Right hindlimb (tissue), 1 donor: ENCODE data around the gene SUSD2.
"Not testable (repeated sequence)": the region's sequence is repeated elsewhere in the genome, so short reads cannot be mapped to it uniquely, and the experiment has no call there.

Experiments
- DNase-seq: peaks from one replicate; pipeline ENCODE4 v3.0.0-alpha.2; 2018

SUSD2 gene, protein sequence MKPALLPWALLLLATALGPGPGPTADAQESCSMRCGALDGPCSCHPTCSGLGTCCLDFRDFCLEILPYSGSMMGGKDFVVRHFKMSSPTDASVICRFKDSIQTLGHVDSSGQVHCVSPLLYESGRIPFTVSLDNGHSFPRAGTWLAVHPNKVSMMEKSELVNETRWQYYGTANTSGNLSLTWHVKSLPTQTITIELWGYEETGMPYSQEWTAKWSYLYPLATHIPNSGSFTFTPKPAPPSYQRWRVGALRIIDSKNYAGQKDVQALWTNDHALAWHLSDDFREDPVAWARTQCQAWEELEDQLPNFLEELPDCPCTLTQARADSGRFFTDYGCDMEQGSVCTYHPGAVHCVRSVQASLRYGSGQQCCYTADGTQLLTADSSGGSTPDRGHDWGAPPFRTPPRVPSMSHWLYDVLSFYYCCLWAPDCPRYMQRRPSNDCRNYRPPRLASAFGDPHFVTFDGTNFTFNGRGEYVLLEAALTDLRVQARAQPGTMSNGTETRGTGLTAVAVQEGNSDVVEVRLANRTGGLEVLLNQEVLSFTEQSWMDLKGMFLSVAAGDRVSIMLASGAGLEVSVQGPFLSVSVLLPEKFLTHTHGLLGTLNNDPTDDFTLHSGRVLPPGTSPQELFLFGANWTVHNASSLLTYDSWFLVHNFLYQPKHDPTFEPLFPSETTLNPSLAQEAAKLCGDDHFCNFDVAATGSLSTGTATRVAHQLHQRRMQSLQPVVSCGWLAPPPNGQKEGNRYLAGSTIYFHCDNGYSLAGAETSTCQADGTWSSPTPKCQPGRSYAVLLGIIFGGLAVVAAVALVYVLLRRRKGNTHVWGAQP

DNA sequence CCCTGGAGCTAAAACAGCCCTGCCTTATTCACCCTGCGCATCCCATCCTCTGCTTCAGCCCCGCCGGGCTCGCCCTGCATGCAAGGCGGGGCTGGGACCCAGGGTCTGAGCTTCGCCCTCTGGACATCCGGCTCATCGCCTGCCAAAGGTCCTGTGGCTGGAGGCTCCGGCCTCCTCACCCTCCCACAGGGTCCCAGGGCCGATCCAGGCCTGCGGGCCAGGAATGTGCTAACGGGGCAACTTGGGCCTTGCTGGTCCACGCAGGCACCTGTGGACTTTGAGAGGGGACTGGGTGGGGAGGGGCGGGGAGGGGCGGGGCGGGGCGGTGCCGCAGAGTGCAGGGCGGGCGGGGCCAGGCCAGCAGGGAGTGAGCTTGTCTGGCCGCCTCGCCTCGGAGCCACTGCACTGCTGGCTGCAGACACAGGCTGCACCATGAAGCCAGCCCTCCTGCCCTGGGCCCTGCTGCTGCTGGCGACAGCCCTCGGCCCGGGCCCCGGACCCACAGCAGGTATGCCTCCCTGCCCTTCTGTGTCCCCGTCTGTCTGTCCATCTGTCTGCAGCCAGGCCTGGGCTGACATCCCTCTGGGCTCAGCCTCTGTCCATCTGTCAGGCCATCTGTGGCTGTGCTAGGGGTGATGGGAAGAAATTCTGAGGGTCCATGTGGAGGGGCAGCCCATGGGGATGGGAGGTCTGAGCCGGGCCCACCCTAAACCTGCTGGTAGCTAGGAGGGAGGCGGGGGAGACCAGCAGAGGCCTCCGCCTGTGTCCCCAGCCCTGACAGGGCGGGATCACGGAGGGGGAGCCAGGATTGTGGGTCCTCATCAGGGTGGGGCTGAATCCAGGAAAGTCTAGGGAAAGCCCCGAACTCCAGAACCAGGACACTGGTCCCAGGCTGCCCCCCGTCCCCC is at the start of gene SUSD2:
Gene SUSD2 (plus strand): TSS at position 400 of the 908 bp plus-strand sequence. CDS start 33 bp downstream, at position 433.
- DNase-seq: no peak

DNA sequence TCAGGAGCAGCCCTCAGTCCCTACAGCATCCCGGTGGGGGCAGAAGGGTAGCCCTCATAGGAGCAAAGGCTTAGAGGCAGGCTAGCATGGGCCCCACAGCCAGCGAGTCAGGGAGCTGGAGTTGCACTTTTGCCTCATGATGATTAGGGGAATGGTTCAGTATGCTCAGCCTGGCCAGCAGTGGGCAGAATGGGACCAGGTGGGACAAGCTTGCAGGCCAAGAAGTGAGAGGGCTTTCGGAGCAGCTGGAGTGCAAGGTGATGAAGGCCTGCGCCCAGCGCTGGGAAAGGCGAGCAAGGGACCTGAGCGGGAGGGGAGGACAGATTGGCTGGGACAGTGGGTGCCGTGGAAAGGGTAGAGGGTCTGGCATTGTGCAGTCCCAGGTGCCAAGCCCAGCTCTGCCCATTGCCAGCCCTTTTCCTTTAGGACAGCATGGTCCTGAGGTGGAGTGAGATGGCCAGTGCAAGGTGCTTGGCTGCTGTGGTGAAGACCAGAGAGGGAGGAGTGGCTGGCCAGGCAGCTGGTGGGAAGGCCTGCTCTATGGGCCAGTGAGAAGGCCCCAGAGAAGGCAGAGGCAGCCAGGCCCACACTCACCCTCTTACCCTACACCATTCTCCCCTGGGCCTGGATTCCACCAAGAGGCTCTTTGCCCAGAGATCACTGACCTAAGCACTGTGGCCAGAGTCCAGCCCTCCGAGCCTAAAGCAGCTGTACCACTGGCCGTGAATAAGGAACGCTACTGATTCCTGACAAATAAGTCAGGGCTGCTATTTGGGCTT is 47.9 kb upstream of the SUSD2 start:
- DNase-seq: no peak

DNA sequence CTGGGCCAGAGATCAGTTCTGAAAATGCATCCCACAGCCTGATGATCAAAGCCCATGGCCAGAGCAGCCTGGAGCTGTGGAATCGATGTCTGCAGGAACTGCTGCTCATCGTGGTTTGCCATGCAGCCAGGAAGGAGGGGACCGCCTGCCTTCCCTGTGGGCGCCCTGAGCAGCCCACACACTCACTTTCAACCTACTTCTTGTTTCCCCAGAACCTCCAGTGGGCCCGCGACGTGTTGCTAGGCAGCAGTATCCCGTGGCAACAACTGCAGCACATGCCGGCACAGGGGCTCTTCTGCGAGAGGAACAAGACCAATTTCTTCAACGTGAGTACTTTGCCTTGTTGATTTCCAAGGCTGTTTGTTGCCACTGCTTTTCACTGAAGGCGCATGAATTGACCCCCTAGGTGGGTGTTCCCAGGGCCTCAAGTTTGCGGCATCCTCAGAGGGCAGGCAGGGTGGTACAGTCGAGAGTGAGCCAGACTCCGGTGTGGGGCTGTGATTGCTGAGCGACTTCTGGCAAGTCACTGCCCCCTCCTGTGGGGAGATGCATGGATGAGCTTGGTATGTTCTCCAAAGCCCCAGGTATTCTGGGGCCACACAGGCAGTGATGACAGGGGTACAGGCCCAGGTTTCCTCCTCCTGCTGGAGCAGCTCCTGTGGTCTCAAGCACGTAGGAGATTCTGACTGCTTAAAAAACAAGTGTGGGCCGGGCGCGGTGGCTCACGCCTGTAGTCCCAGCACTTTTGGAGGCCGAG is 47.0 kb upstream of the SUSD2 start:
- peak; percentile 82 for DNase-seq

DNA sequence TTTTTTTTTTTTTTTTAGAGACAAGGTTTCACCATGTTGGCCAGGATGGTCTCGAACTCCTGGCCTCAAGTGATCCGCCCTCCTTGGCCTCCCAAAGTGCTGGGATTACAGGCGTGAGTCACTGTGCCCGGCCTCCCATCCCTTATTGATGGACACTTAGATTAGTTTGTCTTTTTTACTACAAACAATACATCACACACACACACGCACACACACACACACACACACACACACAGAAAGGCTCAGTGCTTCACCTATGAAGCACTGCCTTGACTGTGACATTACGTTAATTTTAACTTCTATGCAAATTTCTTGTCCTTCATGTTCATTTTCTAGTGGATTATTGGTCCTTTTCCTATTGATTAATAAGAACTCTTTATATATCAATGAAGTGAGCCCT is 44.8 kb upstream of the SUSD2 start:
- not testable (repeated sequence) for DNase-seq

DNA sequence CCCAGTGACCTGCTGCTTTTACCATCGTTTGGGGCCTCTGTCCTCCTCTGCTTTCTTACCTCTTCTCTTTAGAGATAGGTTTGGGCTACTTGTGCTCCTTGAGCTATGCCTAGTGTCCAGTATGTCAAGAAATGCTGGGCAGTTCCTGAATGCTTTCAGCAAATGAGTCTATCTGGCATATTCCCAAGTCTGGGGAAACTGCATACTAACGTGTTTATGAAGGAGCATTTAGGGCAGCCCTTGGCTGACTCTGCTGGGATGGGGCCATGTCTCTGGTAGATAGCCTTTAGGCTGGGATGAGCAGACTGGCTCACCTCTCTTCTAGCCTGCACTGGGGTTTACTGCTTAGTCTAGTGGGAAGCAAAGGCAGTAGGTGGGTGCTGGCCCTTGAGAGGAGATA is 43.7 kb upstream of the SUSD2 start:
- no peak for DNase-seq

DNA sequence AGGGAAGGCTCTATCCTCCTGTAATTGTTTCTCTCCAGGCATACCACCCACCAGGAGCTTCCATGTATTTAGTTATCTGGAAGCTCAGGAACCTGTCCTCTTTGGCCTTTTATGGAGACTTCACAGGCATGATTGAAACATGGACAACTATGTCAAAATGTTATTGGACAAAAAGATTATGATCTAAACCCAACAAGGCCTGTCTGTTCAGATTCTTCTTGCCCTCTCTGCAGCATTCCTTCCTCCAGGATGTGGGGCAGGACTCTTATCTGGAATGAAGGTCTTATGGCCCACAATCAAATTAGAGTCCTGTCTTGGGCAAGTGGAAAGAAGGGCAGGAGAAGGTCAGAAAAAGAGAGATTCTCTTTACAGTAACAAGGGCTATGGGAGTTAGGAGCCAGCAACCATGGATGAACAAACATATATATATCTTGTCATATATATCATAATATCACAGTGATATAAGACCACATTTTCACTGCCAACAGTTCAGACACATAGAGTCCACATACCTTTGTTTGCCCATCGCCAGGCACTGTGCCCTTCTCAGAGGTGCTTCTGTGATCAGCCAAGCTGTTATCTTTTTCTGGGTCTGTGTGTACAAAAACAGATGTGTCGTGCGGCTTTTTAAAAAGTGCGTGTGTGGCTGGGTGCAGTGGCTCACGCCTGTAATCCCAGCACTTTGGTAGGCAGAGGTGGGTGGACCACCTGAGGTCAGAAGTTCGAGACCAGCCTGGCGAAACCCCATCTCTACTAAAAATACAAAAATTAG is 42.5 kb upstream of the SUSD2 start:
- no peak for DNase-seq

DNA sequence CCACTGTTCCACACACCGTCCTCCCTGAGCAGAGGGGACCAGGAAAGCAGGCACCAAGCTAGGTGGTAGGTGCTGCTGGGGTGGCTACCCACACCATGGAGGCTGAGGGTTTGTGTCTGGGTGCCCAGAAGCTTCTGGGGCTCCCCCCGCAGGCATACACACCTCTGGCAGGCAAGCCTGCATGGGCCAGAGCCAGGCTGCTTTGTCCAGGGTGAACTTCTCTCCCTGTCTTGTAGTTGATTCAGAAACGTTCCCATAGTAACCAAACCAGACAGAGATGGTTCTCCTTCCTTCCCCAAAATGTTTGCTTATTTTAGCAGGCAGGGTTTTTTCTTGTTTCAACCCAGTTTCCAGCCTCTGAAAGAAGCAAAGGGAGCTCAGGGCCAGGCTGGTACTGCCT is 40.9 kb upstream of the SUSD2 start:
- no peak for DNase-seq

DNA sequence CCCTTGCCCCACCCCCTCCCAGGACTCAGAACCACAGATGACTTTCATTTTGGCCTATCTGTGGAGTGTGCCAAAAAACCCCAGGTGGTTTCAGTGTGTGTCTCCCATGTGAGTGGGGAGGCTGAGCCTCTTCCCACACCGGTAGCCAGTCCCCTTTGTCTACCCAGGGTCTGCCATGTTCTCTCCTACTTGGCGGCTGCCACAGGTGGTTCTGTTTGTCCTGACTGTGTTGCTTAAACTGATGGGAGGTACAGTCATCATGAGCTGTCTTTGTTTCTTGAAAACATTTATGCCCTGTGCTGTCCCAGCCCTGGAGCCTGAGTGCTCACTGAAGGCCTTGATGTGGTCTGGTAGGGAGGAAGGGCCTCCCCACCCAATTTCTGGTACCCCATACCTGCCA is 39.7 kb upstream of the SUSD2 start:
- no peak for DNase-seq

DNA sequence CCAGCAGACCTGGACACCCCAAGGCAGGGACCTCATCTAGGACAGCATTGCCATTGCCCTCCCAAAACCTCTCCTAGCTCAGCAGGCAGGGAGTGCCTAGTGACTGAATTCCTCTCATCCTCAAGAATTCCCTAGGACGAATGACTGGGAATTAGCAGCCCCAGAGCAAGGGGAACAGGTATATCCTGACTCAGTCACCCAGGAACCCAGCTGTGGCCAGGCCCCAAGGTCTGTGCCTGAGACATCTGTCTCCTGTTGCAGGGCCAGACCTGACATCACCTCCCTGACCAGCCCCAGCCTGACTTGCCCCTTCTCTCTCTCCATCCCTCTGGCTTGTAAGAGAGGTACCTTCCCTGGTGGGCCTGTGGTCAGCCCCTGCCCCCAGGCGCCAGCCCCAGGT is 39.0 kb upstream of the SUSD2 start:
- no peak for DNase-seq

DNA sequence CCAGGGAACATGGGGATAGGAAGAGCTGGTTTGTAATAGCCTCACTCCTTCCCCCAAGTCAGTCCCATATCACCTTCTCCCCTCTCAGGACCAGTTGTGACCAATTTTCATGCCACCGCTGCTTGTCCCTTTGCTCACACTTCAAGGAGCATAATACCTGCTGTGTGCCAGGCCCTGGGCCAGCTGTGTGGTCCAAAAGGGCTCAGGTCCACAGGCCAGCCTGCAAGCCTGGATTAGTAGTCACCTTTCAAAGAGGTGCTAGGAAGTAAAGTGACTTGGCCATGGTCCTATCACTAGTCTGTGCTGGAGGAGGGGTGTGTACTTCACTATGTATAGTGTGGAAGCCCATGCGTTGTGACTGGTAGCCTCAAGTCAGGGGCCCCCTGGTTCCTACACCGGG is 38.5 kb upstream of the SUSD2 start:
- DNase-seq: no peak

DNA sequence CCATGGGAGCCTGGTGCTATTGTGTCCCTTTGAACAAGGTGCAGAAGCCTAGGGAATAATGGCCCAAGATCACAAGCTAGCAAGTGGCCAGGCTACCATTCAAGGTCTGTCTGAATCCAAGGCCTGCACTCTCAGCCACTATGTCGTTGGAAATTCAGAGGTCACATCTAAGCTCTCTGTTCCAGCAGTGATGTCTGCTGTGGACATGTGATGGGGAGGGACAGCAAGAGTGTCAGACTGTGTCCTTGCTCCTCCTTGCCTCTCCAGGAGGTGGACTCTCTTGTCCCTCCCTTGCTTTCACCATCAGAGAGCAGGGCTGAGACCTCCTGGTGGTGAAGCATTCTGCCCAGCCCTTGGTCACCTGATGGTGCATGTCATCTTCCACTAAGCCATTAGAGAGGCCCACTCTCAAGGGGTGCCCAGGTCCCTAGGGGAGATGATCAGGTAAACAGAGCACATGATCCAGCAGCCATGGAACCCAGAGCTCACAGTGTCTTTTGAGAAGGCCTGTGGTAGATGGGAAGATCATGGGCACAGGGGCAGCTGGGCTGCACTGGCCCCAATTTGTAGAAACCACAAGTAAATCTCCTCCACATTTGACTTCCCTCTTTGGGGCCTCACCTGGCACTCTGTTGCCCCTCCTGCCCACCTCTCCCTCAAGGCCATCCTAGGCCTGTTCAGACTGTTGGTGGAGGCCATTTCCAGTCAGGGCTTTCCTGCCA is 37.1 kb upstream of the SUSD2 start:
- DNase-seq: no peak

DNA sequence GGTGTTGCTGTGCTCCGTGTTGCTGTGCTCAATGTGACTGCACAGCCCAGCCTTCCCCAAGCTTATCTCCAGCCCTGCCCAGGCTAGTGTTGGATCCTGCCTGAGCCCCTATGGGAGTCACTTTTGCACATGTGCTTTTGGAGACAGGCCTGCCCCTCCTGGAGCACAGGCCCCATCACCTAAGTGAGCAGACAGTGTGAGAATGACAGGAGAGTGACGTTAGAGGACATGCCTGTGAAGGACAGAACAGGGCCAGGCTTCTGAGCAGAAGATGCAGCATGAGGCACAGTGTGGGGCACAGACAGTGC is 36.6 kb upstream of the SUSD2 start:
- no peak for DNase-seq

DNA sequence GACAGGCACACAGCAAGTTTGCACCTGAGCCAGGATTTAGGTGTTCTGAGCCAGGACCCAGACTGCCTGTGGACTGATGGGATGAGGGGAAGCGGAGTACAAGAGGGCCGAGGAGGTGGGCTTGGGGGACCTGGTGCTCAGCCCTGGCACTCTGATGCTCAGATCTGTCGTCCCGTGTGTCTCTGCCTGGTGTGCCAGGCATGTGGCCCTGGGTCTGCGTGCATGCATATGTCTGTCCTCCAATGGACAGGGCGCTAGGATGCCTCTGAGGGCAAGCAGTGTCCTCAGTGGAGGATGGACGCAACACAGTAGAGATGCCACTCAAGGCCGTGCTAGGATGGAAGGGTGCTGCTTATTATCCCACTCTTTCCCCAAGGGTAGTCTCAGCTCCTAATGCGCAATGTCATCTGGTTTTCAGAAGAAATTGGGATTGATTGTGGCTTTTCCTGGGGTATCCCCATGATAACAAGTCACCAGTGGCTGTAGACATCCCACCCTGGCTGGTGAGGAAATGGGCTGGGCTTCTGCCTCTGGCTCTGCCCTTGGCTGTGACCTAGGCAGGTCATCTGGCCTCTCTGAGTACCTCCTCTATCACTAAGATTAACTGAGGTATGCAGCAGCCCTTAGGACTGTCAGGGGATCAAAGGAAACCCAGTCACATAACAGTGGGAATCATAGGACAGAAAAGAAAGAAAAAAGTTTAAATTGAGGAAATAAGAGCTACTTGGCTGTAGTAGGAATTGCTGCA is 35.7 kb upstream of the SUSD2 start:
- DNase-seq: no peak

DNA sequence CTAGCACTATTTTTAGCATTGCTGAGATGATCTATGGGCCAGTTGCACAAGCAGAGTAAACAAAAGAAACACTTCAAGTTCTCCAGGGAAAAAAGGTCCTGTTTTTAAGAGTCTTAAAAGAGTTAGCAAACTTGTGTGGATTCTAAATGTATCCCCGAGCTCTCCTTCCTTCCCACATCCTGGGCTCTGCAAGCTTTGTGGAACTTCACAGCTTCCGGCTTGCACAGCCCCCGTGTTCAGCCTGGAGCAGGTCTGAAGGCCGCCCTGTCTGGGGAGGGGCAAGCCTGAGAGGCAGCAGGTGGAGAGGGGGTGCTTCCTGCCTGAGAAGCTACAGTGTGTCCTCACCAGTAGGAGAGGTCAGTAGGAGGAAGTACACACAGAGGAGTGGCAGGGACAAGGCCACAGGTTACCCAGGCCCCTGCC is 35.1 kb upstream of the SUSD2 start:
- peak; percentile 77 for DNase-seq

DNA sequence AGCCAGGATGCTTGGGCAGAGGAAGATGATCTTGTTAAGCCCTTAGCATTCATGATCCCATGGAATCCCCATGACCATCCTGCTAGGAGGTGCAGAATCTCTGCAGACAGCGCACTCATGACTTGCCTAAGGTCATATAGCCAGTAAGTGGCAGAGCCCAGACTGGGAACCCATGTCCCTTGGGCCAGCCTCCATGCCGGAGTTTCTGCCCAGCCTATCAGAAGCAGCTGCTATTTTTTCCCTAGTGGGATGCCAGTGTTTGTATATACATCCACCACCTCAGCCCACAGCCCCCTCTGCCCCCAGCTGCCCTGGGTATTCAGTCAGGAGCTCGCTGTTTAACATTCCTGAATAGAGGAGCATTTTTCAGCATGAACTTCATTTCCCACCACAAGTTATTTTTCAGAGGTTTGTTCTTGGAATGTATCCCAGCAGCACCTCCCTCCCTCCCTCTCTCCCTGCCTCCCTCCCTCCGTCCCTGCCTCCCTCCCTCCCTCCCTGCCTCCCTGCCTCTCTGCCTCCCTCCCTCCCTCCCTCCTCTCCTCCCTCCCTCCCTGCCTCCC is 34.4 kb upstream of the SUSD2 start:
- peak; percentile 88 for DNase-seq

DNA sequence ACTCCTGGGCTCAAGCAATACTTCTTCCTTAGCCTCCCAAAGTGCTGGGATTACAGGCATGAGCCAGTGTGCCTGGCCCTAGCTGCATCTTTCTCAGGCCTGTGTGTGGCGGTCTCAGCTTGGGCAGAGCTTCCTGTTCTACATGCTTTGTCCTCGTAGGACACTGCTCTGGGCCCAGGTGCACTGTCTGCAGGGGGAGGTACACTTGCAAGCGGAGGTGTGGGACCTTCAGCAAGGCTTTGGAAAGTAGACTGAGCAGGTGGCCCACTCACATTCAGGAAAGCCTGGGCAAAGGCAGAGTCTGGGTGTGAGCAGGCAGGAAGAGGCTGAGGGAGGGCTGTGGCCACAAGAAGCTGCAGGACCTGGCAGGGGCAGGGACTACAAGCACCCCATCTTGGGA is 33.6 kb upstream of the SUSD2 start:
- DNase-seq: no peak

DNA sequence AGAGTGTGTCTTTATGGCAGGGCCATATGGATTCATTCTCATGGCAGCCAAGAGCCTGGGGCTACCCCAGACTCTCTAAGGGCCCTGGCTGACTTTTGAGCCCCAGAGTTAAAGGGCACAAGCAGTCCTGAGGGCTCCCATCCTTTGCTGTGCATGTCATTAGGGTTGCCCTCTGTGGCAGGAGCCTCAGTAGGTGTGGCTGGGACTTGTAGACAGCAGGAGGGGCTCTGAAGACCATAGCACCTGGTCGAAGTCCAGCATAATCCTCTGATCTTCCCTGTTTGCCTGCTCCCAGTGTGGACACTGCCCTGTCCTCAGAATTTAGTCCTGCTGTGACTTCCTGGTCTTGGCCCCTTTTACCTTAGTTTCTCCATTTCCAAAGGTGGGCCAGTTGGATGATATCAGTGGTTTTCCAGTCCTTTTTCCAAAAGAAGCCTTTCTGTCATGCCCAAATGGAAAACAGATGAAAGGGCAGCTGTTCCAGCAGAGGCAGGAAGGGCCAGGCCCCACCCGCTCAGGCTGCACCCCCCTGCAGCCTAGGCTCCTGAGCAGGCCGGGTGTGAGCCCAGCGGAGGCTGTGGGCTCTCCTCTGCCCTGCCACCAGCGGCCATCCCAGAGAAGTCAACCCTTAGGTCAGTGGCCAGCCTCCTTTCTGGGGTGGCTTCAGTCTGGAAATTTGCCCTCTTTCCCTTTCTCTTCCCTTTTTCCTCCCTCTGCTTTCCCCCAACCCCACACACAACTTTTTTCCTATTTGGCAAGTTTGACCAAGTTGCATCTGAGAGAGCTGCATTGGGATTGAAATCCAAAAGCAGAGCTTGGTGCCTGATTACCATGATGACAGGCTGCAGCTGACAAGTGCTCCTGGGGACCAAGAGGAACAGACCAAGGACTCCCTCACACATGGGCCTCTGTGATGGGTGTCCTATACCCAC is 32.8 kb upstream of the SUSD2 start:
- peak; percentile 57 for DNase-seq

DNA sequence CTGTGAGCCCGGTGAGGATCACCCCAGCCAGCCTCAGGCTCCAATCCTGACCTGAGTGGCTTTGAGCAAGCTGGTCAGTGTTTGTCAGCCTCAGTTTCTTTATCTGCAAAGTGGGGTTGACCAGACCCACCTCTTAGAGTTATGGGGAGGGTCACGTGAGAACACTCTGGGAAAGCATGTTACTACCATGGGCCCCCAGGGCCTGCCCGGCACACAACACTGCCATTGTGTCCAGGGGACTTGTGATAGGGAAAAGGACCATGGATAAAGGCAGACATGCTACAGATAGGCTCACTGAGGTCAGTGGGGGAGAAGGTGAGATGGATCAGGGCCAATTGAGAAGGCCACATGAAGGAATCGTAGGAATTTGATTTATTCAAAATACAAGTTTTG is 32.1 kb upstream of the SUSD2 start:
- DNase-seq: no peak
